Spleen (tissue), 7 donors: Measurements from ENCODE around the gene VSIG10L.

Experiments used
- POLR2A ChIP-seq, 3 donors: fragments of 450-650 bp; IDR thresholded peaks; one replicate each; pipeline ENCODE4 v1.5.1; 2017; ENCODE audit warnings: antibody characterized with exemption in 3 of 3, mild to moderate bottlenecking in 1 of 3
- TF ChIP-seq, protein P1 (sequence below), 11 experiments: fragments of 200-600 bp in 7 of 11; fragments of 450-650 bp in 4 of 11; sonication (generic) in 4 of 11; IDR thresholded peaks in 8 of 11; conservative IDR thresholded peaks in 3 of 11; 1 replicate in 7 of 11; 2 replicates in 4 of 11; pipeline versions ENCODE4 v1.4.0 to v1.8.0; 2016 to 2021; ENCODE audit warnings: antibody characterized with exemption in 11 of 11, inconsistent platforms in 4 of 11, mild to moderate bottlenecking in 1 of 11
- donor health status: DM: no; HTN: no; CAD: no; lungs with moderate emphysema.
- donor health status: DM: no; HTN: no; CAD: no.
- donor health status: DM: no; HTN: no; CAD: no.

DNA sequence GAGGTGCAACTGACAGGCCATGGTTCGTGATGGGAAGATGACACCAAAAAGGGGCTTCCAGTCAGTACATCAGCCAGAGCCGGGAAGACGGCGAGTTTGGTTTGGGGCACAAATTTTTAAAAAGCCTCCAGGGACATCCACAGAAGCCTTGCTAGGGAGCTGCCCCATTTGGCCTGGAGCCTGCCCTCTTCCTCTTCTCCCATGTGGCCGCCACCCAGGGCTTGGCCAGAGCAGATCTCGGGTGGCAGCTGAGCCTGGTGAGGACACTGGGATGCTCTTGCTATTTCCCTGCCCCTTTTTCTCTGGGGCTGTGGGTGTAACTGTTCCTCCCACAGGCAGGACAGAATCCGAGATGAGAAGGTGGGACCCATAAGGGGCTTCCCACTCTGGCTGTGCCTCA is 16.0 kb upstream of the VSIG10L start:
- TF ChIP-seq POLR2A (IDR thresholded peaks at IDR 0.05) = no peak
- TF ChIP-seq, protein P1, sequence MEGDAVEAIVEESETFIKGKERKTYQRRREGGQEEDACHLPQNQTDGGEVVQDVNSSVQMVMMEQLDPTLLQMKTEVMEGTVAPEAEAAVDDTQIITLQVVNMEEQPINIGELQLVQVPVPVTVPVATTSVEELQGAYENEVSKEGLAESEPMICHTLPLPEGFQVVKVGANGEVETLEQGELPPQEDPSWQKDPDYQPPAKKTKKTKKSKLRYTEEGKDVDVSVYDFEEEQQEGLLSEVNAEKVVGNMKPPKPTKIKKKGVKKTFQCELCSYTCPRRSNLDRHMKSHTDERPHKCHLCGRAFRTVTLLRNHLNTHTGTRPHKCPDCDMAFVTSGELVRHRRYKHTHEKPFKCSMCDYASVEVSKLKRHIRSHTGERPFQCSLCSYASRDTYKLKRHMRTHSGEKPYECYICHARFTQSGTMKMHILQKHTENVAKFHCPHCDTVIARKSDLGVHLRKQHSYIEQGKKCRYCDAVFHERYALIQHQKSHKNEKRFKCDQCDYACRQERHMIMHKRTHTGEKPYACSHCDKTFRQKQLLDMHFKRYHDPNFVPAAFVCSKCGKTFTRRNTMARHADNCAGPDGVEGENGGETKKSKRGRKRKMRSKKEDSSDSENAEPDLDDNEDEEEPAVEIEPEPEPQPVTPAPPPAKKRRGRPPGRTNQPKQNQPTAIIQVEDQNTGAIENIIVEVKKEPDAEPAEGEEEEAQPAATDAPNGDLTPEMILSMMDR (IDR thresholded peaks at IDR 0.05 in 8 of 11, conservative IDR thresholded peaks at IDR 0.05 in 3 of 11) = no peak
